DMS153 (cell line): Measurements from ENCODE around the gene VPS11.
"Not testable (repeated sequence)": the region's sequence is repeated elsewhere in the genome, so short reads cannot be mapped to it uniquely, and the experiment has no call there.

ENCODE experiments used
- DNase-seq: peaks from one replicate; lab custom pipeline; 2025; lab: John Stamatoyannopoulos, UW

The VPS11 gene

DNA sequence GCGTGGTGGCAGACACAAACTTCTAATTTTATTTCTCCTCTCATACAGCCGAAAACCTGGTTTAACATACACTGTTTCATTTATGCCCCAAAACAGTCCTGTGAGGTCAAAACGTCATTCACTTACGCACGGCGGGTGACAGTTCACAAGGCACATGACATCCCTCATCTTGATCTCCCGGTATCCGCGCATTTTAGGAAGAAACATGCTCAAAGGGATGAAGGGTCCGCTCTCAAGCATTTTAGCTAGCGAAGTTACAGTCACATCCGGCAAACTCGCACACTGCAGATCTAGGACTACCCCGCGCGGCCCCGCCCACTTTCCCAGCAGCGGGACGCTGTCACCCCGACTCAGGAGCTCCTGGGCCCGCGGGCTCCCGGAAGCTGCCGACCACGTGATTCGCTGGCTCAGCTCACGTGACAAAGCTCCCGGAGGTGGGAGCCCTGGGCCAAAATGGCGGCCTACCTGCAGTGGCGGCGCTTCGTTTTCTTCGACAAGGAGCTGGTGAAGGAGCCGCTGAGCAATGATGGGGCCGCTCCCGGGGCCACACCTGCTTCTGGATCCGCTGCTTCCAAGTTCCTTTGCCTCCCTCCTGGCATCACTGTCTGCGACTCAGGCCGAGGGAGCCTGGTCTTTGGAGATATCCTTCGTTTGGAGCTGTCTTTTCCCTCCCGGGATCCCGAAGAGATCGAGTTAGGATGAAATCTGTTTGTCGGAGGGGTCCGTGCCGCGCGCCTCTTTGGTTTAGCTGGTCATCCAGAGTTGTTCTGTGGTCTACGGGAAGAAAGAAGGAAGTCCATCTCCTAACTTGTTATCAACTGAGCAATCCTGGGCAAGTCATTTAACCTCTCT is at the start of gene VPS11:
Gene VPS11 (plus strand): TSS at position 448 of the 852 bp plus-strand sequence. CDS start 6 bp downstream, at position 454.
- DNase-seq, result peak; percentile 92

- DNase-seq, result peak; percentile 91
These were observed 49.3 kb upstream of the VPS11 start, which contains the start of the genes RPS25 and TRAPPC4 for GRCh38 chr11:119018074-119018938. TSS of gene RPS25 (minus strand) at chr11:119018343. CDS start at chr11:119018284, 59 bp downstream. TSS of gene TRAPPC4 (plus strand) at chr11:119018766. CDS start at chr11:119018796, 30 bp downstream.

DNA sequence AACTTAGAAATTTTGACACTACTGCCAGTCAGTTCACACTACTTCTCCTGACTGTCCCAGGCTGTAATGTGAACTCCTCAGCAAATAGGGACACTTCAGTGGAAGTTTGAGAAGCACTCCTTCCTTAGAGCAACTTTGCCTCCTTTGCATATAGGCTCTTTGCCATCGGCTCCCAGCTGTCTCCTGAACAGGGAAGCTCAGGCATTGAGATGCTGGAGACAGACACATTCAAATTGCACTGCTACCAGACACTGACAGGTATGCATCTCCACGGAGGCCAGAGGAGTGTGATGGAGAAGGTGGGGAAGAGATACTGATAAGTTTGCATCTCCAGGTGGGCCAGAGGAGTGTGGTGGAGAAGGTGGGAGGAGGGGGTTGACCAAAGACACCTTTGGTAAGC is 47.6 kb upstream of the VPS11 start:
- no peak for DNase-seq

DNA sequence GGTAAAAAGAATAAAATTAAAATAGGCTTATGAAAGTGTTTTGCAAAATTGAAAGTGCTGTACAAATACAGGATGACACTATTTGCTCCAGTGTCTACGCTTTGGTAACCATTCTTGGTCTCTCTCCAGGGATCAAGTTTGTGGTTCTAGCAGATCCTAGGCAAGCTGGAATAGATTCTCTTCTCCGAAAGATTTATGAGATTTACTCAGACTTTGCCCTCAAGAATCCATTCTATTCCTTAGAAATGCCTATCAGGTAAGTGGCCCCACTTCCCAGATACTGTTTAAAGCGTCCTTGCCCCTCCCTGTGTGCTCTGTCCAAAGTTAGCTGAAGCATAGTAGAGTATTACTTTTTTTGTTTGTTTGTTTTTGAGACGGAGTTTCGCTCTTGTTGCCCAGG is 46.0 kb upstream of the VPS11 start:
- DNase-seq, result no peak

- DNase-seq, result no peak
These were observed 43.9 kb upstream of the VPS11 start for GRCh38 chr11:119023741-119024140.

- no peak for DNase-seq
These were observed 43.1 kb upstream of the VPS11 start for GRCh38 chr11:119024430-119025098.

- DNase-seq, result no peak
These were observed 42.5 kb upstream of the VPS11 start for GRCh38 chr11:119025099-119025473.

DNA sequence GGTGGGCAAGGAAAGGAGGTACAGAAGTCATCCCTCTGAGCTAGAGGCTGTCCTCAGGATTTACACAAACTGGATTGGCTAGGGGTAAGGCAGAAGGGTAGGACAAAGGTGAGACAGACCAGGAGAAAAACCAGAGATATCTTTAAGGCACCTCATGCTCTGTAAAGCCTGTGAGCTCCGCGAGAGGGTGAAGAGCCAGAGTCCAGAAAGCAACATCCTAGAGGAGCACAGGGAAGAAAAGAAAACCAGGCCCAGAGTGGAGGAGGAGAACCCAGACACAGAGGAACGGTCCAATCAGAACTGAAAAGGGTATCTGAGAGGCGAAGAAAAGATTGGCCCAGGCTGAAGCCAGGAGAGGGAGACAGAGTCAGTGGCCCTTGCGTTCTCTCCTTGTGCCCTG is 42.1 kb upstream of the VPS11 start:
- DNase-seq, result no peak

- DNase-seq, result no peak
These were observed 41.4 kb upstream of the VPS11 start for GRCh38 chr11:119025978-119026766.

- no peak for DNase-seq
These were observed 40.6 kb upstream of the VPS11 start for GRCh38 chr11:119026970-119027369.

GRCh38 chr11:119027561-119028345 is 39.9 kb upstream of the VPS11 start:
- no peak for DNase-seq

- DNase-seq, result no peak
These were observed 39.1 kb upstream of the VPS11 start for GRCh38 chr11:119028346-119029068.

GRCh38 chr11:119029069-119029339 is 38.6 kb upstream of the VPS11 start:
- no peak for DNase-seq

- no peak for DNase-seq
These were observed 38.1 kb upstream of the VPS11 start for GRCh38 chr11:119029340-119030028.

DNA sequence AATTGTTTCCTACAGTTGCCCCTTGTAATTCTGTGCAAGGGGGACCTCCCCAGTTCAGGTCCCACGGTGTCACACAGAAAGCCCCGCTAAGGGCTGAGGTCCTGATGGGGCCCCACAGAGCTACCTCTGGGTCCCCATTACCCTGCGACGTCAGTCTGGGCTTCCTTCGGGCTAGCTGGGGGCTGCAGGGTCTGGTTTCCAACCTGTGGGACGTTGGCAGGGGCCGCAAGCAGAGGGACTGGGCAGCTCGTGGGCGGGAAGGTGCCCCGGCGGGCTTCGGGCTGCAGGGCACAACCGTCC is 37.6 kb upstream of the VPS11 start:
- DNase-seq, result no peak

GRCh38 chr11:119030329-119031047 is 37.1 kb upstream of the VPS11 start, which contains the start of gene SLC37A4:
TSS of gene SLC37A4 (minus strand) at chr11:119030877.
- peak; percentile 96 for DNase-seq

- DNase-seq, result no peak
These were observed 35.7 kb upstream of the VPS11 start for GRCh38 chr11:119031912-119032280.

- DNase-seq, result not testable (repeated sequence)
These were observed 34.2 kb upstream of the VPS11 start for GRCh38 chr11:119033421-119033820.

GRCh38 chr11:119034813-119035212 is 32.8 kb upstream of the VPS11 start:
- no peak for DNase-seq
